Right forelimb (tissue), 1 donor: ENCODE results near the gene ATG4A.
A peak's percentile ranks its signal among the peaks of the same experiment; 100 is the strongest.

ENCODE experiments used
- DNase-seq: peaks from one replicate; pipeline ENCODE4 v3.0.0-alpha.2; 2018

The ATG4A gene

GRCh38 chrX:108091264-108091877 is at the start of gene ATG4A, which contains the start of gene PSMD10:
ATG4A (plus strand) TSS chrX:108091778; CDS start chrX:108091827, 49 bp downstream.
PSMD10 (minus strand) TSS chrX:108091542; CDS start chrX:108091520, 22 bp downstream.
- peak; percentile 91 for DNase-seq

DNA sequence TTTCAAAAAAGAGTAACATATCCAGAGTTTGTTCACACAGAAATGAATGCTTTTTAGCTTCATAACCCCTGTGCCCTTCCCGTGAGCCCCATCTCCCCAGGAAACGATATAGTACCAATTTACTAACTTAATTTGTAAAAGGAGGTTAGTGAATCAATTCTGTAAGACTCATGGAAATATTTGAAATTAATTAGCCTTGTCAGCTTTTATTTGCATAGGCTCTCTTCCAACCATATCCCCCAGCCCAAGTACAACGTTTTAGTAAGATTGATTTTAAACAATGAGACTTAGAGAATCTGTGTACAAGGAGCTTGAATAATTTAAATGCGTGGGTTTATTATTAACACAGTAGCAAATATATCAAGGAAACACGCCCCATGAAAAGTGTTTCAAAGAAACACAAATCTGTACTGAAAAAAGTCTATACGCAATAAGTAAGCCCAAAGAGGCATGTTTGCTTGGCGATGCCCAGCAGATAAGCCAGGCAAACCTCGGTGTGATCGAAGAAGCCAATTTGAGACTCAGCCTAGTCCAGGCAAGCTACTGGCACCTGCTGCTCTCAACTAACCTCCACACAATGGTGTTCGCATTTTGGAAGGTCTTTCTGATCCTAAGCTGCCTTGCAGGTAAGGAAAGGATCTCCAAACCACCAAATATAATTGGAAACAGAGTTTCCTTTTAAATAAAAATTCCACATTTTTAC is 46.9 kb upstream of the ATG4A start, which contains the start of gene VSIG1:
TSS of gene VSIG1 (plus strand) at position 512 of the 703 bp plus-strand sequence. CDS start at position 578, 66 bp downstream.
- no peak for DNase-seq

- no peak for DNase-seq
Observed at GRCh38 chrX:108049649-108050048, 41.9 kb upstream of the ATG4A start.

GRCh38 chrX:108053218-108053617 is 38.4 kb upstream of the ATG4A start:
- no peak for DNase-seq

DNA sequence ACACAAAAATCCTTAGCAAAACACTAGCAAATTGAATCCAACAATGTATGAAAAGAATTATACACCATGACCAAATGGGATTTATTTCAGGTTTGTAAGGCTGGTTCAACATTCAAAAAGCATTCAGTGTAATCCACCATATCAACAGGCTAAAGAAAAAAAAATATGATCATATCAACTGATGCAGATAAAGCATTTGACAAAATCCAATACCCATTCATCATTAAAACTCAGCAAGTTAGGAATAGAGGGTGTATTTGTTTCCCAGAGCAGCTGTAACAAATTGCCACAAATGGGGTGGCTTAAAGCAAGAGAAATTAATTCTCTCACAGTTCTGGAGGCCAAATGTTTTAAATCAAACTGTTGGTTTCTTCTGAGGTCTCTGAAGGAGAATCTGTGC is 36.0 kb upstream of the ATG4A start:
- no peak for DNase-seq

GRCh38 chrX:108059801-108060200 is 31.8 kb upstream of the ATG4A start:
- no peak for DNase-seq

- no peak for DNase-seq
Observed at GRCh38 chrX:108064001-108064400, 27.6 kb upstream of the ATG4A start.

GRCh38 chrX:108064613-108065012 is 27.0 kb upstream of the ATG4A start:
- DNase-seq = no peak

- no peak for DNase-seq
Observed at GRCh38 chrX:108068121-108068520, 23.5 kb upstream of the ATG4A start.

DNA sequence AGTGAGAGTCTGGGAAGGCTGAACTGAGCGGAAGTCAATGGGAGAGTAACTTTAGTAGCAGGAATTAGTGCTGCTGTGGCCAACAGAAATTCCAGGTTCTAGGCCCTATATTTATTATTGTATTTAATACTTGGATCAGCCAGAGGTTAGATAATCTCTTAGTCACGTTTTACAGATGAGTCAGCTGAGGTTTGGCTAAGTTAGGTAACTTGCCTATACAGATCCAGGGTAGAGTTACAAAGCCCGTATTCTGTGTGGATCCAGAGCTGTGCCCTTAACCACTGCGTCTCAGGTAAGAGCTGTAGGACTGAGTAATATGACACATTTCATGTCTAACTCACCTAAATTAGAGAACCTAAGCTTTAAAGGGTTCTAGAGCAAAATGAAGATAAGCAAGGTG is 20.7 kb upstream of the ATG4A start:
- no peak for DNase-seq

GRCh38 chrX:108071578-108071977 is 20.0 kb upstream of the ATG4A start:
- no peak for DNase-seq

- DNase-seq = no peak
Observed at GRCh38 chrX:108072746-108073145, 18.8 kb upstream of the ATG4A start.

GRCh38 chrX:108081110-108081509 is 10.5 kb upstream of the ATG4A start:
- DNase-seq = no peak

DNA sequence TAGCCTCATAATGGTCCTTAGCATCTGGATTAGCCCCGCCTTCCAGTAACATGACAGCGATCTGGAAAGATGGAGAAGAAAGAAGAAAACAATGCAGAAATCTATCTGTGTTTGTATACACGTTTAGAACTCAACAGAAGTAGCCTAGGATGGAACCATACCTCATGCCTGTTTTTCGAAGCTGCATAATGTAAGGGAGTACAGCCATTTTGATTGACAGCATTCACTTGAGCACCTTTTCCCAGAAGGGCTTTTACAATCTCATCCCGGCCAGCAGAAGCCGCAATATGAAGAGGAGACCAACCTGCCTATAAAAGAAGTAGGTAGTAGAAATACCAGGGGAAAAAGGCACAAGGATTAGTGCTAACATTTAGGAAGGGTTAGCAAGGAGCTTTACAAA is 3.8 kb upstream of the ATG4A start:
- DNase-seq = no peak

DNA sequence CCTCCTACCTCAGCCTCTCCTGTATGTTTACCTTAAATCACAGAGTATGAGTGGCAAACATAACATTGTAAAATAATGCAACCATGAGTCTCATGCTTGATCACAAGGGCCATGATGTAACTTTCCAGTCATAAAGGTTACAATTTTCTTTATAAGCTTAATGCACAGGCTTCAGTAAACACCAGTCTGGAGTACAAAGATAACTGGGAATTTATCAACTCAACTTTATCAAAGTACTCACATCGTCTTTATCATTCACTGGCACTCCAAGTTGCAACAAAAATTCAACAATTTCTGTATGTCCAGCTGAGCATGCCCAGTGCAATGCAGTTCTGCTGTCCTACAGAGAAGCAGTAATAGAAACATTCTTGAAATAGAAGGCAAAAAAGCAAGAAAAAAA is 3.1 kb upstream of the ATG4A start:
- DNase-seq = no peak

GRCh38 chrX:108090491-108091263 is 901 bp upstream of the ATG4A start:
- no peak for DNase-seq

DNA sequence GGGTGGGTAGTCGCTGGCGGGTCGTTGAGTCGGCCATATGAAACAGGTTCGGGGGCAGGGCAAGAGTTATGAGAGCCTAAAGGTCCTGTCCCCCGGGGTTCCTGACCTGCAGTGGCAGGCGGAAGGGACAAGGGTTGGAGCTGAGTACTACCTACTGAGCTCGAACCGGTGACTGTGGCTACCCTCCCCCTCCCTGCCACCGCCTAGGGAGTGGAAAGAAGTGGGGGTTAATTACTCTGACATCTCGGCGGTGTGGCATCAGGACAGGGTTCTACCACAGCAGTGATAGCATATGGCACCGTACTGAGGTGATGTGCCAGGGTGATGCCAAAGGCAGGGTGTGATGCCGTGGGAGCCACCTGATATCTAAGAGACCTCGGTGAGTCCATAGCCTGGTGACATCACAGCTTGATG is 307 bp downstream of the ATG4A start:
- no peak for DNase-seq

DNA sequence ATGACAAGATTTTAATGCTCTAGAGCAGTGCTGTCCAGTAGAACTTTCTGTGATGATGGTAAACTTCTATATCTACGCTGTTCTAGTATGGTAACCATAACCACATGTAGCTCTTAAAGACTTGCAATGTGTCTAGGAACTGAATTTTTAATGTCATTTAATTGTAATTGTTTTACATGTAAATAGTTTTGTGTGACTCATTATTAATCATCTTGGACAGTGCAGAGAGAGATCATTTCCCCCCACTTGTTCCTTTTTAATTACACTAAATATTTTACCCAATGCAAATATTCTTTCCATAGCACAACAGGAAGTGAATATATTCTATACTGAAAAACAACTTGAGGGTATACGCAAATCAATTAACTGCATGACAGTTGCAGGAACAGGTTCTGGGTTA is 5.8 kb downstream of the ATG4A start:
- no peak for DNase-seq

DNA sequence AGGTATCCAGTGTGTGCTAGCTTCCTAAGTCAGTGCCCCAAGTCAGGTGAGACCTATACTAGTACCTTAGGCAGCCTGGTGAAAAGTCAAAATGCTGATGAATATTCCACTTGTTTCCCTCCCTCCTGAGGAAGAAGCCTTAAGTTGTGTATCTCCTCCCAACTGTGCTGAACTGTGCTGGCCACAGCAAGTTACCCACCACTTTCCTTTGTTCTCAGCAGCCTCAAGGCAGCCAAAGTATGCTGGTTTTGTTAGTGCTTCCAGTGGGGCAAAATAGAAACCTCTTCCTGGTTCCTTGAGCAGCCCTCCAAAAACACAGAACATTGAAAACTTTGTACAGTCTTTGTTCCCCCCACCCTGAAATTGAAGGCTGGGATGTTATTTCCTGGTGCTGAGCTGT is 13.9 kb downstream of the ATG4A start:
- no peak for DNase-seq

GRCh38 chrX:108114541-108114940 is 23.0 kb downstream of the ATG4A start:
- no peak for DNase-seq

GRCh38 chrX:108117988-108118387 is 26.4 kb downstream of the ATG4A start:
- DNase-seq = no peak

DNA sequence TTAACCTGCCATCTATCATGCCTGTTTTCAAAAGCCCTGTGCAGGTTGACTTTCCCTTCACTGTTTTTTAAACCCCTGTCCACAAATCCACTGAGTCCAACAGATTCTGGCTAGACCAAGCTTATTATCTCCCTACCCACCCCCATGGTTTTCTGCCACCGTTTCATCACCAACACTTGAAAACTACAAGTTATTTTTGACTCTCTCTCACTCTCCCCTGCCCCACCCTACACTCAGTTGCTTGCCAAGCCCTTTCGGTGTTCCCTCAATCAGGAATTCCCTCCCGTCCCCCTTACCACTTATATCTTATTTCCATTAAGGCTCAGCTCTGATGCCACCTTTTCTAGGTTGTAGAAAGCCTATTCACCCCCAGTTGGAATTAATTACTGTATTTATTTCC is 29.7 kb downstream of the ATG4A start:
- no peak for DNase-seq

DNA sequence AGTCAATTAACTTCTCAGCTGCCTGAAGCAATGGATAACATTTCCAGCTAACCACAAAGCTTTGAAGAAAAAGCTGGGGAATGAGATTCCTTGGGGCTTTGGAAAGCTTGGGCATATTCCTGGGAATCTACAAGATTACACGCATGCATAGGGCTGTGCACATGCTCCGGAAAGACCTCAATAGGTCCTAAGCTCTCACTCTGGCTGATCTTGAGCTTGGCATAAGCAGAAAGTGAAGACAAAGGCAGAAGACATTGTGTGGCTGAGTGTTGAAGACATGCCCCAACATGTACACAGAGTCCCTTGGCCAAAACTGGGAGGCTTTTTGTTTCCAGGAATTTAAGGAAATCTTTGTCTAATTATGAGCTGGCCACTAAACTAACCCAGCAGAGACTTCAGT is 31.2 kb downstream of the ATG4A start:
- no peak for DNase-seq
